Measurements from ENCODE around the gene PARD6G. TPM values are rescaled to one million over a fixed set of nuclear protein-coding genes. Genes with fewer than 3 reads are reported as not detected.

Gene PARD6G
- total and polyA plus RNA-seq, 2 of the 13 experiments (the other 11 are each of a cell fraction or from before 2014, with no cell fraction given): 3.6 to 7.4 TPM

GRCh38 chr18:80177128-80177527, 70.2 kb downstream of the PARD6G start:
- TF ChIP-seq ZSCAN29 (CRISPR knock-in tag; conservative IDR thresholded peaks at IDR 0.05) (no peak), TCF12 (IDR thresholded peaks at IDR 0.05) (no peak), TCF12 (CRISPR knock-in tag; IDR thresholded peaks at IDR 0.05) (no peak), HBP1 (CRISPR knock-in tag; IDR thresholded peaks at IDR 0.05; ENCODE audit: low read depth) (no peak), ZSCAN9 (CRISPR knock-in tag; IDR thresholded peaks at IDR 0.05; ENCODE audit: borderline replicate concordance) (no peak), SMAD9 (CRISPR knock-in tag; IDR thresholded peaks at IDR 0.05) (no peak), GATAD2A (CRISPR knock-in tag; IDR thresholded peaks at IDR 0.05) (no peak), ZNF772 (CRISPR knock-in tag; IDR thresholded peaks at IDR 0.05) (no peak), ZNF234 (CRISPR knock-in tag; conservative IDR thresholded peaks at IDR 0.05) (no peak), ZNF503 (CRISPR knock-in tag; IDR thresholded peaks at IDR 0.05) (no peak), DDIT3 (CRISPR knock-in tag; IDR thresholded peaks at IDR 0.05) (no peak), MTA3 (CRISPR knock-in tag; IDR thresholded peaks at IDR 0.05) (no peak), ZNF383 (CRISPR knock-in tag; IDR thresholded peaks at IDR 0.05; ENCODE audit: borderline replicate concordance) (no peak), GMEB2 (CRISPR knock-in tag; IDR thresholded peaks at IDR 0.05; ENCODE audit: low read depth) (no peak), ELF1 (CRISPR knock-in tag; IDR thresholded peaks at IDR 0.05) (no peak), EHMT2 (IDR thresholded peaks at IDR 0.05; ENCODE audit: borderline replicate concordance, low read depth, low read length) (no peak)
- TF ChIP-seq, protein P1, sequence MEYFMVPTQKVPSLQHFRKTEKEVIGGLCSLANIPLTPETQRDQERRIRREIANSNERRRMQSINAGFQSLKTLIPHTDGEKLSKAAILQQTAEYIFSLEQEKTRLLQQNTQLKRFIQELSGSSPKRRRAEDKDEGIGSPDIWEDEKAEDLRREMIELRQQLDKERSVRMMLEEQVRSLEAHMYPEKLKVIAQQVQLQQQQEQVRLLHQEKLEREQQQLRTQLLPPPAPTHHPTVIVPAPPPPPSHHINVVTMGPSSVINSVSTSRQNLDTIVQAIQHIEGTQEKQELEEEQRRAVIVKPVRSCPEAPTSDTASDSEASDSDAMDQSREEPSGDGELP (IDR thresholded peaks at IDR 0.05; ENCODE audit: borderline replicate concordance, low read depth): no peak
- no TSS peak for BruUV-seq (replicated peaks)
- Histone ChIP-seq H2AFZ (ENCODE audit: low read length) (no peak overlapping the region), H3K79me2 (ENCODE audit: insufficient read depth, low read length) (no peaks in the 10 kb centered on the region), H4K20me1 (ENCODE audit: insufficient read depth, low read length) (no peaks in the 10 kb centered on the region), H3K4me2 (ENCODE audit: low read depth, low read length) (no peak overlapping the region), H3K27ac (ENCODE audit: extremely low read length, insufficient read depth, low read length) (no peak overlapping the region), H3K27me3 (ENCODE audit: control insufficient read depth in 1 of 2, insufficient read depth in 2 of 2, low read length in 2 of 2) (no peaks in the 10 kb centered on the region), H3K36me3 (replicated peaks in 1 of 2; ENCODE audit: control insufficient read depth in 1 of 2, insufficient read depth in 2 of 2, low read length in 2 of 2) (no peaks in the 10 kb centered on the region), H3K9me3 (ENCODE audit: low read length) (no peaks in the 10 kb centered on the region), H3K4me1 (ENCODE audit: insufficient read depth, low read length) (peaks cover 9% of the 10 kb centered on the region), H3K9ac (ENCODE audit: insufficient read depth, low read depth, low read length) (no peak overlapping the region), H3K4me3 (replicated peaks in 1 of 3; ENCODE audit: insufficient read depth in 1 of 3, low read depth in 2 of 3, low read length in 3 of 3) (no peak overlapping the region)
- WGBS (ENCODE audit: low lambda C conversion rate): 91% methylated on average over 8 of the region's 8 CpGs
- no peak for FAIRE-seq
- no peak for ATAC-seq
- in situ Hi-C loops (cut with HindIII; ENCODE audit: extremely low pct_ligation_motif_present, low pct_unique_long_range_greater_than_20kb): no loop called here
- ChIA-PET POLR2A (no interaction called here), CTCF (ENCODE audit: low intra/inter-chr PET ratio, low total read pairs) (no interaction called here)
- no peak for DNase-seq (ENCODE audit: low spot score)
- intact Hi-C loops (cut with micrococcal nuclease; ENCODE audit: unreplicated experiment): no loop called here

Data from HepG2 (cell line).